Thoracic aorta (tissue), 2 donors: ENCODE measurements around the gene MAML3. TPM values are rescaled to one million over a fixed set of nuclear protein-coding genes. Genes with fewer than 3 reads are reported as not detected.

Experiments
- ATAC-seq: fragments of 150-250 bp; one replicate; pipeline ENCODE4 v1.8.0; 2017; ENCODE audit warnings: low read depth; ENCODE audit not compliant: insufficient number of reproducible peaks, low FRiP score
- DNase-seq: peaks from one replicate; pipeline ENCODE4 v3.0.0-alpha.2; 2020; ENCODE audit warnings: low spot score
- H3K27ac ChIP-seq, 2 donors: fragments of 200-600 bp; sonication (generic); 1 replicate in 1 of 2; 2 replicates in 1 of 2; pipeline ENCODE4 v1.5.1; 2016; ENCODE audit warnings: mild to moderate bottlenecking in 2 of 2, moderate library complexity in 2 of 2
- H3K27me3 ChIP-seq: fragments of 200-600 bp; sonication (generic); replicated peaks from 2 replicates; pipeline ENCODE4 v1.6.0; 2016; ENCODE audit warnings: mild to moderate bottlenecking; ENCODE audit not compliant: insufficient read depth
- H3K36me3 ChIP-seq: fragments of 200-600 bp; sonication (generic); one replicate; pipeline ENCODE4 v1.5.1; 2016
- H3K4me1 ChIP-seq, 2 donors: fragments of 200-600 bp; sonication (generic); 1 replicate in 1 of 2; 2 replicates in 1 of 2; pipeline versions ENCODE4 v1.5.1 to v1.6.0; 2016; ENCODE audit warnings: low read depth in 2 of 2, mild to moderate bottlenecking in 1 of 2; ENCODE audit not compliant: control insufficient read depth in 1 of 2
- H3K4me3 ChIP-seq: fragments of 200-600 bp; sonication (generic); 2 replicates; pipeline ENCODE4 v1.5.1; 2016; ENCODE audit warnings: mild to moderate bottlenecking
- H3K9me3 ChIP-seq: fragments of 200-600 bp; sonication (generic); 2 replicates; pipeline ENCODE4 v1.5.1; 2016
- CTCF ChIP-seq: fragments of 200-600 bp; sonication (generic); IDR thresholded peaks from one replicate; pipeline ENCODE4 v1.5.1; 2019; ENCODE audit warnings: antibody characterized with exemption
- total RNA-seq, 2 donors: library from RNA; depleted of rRNA; stranded (reverse); fragments of >200 nt; gene quantifications; one replicate each; pipeline versions ENCODE4 v1.1.0 to v1.2.3, GENCODE V29; 2016

MAML3 gene
- total RNA-seq, 2 donors from 2014 or later: 7.3 to 14.1 TPM

- no peaks in the 10 kb centered on the region for H3K27me3 ChIP-seq
- no peak for TF ChIP-seq CTCF
- no peak for ATAC-seq
- H3K4me3 ChIP-seq: no peak overlapping the region
- peaks cover 8 to 9% of the 10 kb centered on the region in 2 donors for H3K4me1 ChIP-seq
- no peaks in the 10 kb centered on the region for H3K36me3 ChIP-seq
- DNase-seq: no peak
- no peaks in the 10 kb centered on the region for H3K9me3 ChIP-seq
- H3K27ac ChIP-seq: no peak overlapping the region
These were observed 77.7 kb downstream of the MAML3 start for GRCh38 chr4:140076307-140076706.

DNA sequence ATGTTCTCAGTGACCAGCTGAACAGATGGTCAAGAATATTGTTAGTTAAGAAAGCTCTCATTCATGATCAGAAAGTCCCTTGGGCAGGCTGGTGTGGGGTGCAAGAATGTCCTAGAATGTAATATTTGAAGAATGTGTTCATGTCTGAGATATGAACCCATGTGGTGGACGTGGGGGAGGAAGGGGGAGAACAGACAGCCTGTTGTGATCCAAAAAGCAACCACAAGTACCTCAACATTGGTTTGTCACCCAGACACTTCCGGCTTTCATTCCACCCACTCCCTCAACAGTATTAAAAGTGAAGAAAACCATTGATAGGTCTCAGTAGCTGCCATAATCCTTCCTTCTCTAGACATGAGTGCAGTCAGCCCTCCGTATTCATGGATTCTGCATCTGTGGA is 82.2 kb downstream of the MAML3 start:
- no peak for DNase-seq
- no peak overlapping the region for H3K4me3 ChIP-seq
- H3K27ac ChIP-seq: no peak overlapping the region

GRCh38 chr4:140070973-140071372 is 83.0 kb downstream of the MAML3 start:
- Histone ChIP-seq H3K4me1 (peaks cover 25% of the 10 kb centered on the region in 2 donors), H3K27ac (no peak overlapping the region), H3K27me3 (no peaks in the 10 kb centered on the region), H3K4me3 (no peak overlapping the region), H3K9me3 (no peaks in the 10 kb centered on the region), H3K36me3 (no peaks in the 10 kb centered on the region)
- no peak for TF ChIP-seq CTCF
- no peak for DNase-seq
- no peak for ATAC-seq

More for the DNA sequence above, 82.2 kb downstream of the MAML3 start:
- H3K36me3 ChIP-seq: no peaks in the 10 kb centered on the region
- H3K4me1 ChIP-seq: peaks cover 25% of the 10 kb centered on the region in 2 donors
- H3K27me3 ChIP-seq: no peaks in the 10 kb centered on the region
- no peaks in the 10 kb centered on the region for H3K9me3 ChIP-seq
- no peak for ATAC-seq
- no peak for TF ChIP-seq CTCF

DNA sequence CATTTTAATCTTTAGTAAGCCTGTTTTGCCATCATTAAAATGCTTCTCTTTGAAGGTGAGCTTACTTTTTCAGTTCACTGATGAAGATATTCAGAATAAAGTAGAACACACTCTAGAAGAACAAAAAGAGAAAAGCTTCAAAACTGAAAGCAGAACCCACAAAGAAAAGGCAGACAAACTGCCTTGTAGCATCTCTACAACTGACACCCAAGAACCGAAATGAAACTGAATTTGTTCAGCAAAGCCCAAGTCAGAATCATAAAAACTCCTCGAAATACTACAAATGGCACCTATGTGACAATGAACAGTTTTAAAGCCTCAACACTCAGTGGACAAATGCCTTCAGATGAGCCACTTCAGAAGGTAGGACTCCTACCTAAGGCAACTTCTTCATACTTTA is 83.6 kb downstream of the MAML3 start:
- no peak overlapping the region for H3K4me3 ChIP-seq
- peaks cover 25% of the 10 kb centered on the region in 2 donors for H3K4me1 ChIP-seq
- no peak overlapping the region for H3K27ac ChIP-seq
- ATAC-seq (no peak), DNase-seq (no peak)
- H3K36me3 ChIP-seq: no peaks in the 10 kb centered on the region
- H3K9me3 ChIP-seq: no peaks in the 10 kb centered on the region
- TF ChIP-seq CTCF: no peak
- no peaks in the 10 kb centered on the region for H3K27me3 ChIP-seq

GRCh38 chr4:140069066-140069465 is 84.9 kb downstream of the MAML3 start:
- no peaks in the 10 kb centered on the region for H3K27me3 ChIP-seq
- ATAC-seq (no peak), DNase-seq (no peak)
- H3K4me3 ChIP-seq: peak overlapping the region; percentile 2
- no peak overlapping the region for H3K27ac ChIP-seq
- peaks cover 25% of the 10 kb centered on the region in 2 donors for H3K4me1 ChIP-seq
- H3K9me3 ChIP-seq: no peaks in the 10 kb centered on the region
- H3K36me3 ChIP-seq: no peaks in the 10 kb centered on the region
- no peak for TF ChIP-seq CTCF
